Gastroesophageal sphincter (tissue), 4 donors: Measurements from ENCODE around the gene TENT4B. TPM values are rescaled to one million over a fixed set of nuclear protein-coding genes. Genes with fewer than 3 reads are reported as not detected.

Experiments
- ATAC-seq: fragments of 150-250 bp; one replicate; pipeline ENCODE4 v1.9.1; 2016; ENCODE audit warnings: mild to moderate bottlenecking, moderate library complexity
- H3K27ac ChIP-seq, 4 donors: fragments of 200-600 bp; sonication (generic) in 3 of 4; 1 replicate in 3 of 4; 2 replicates in 1 of 4; pipeline ENCODE4 v1.5.1; 2016 to 2019
- H3K27me3 ChIP-seq: fragments of 200-600 bp; sonication (generic); one replicate; pipeline ENCODE4 v1.5.1; 2019
- H3K36me3 ChIP-seq, 2 donors: fragments of 200-600 bp; sonication (generic); one replicate each; pipeline ENCODE4 v1.5.1; 2019; ENCODE audit warnings: control low read depth in 1 of 2
- H3K4me1 ChIP-seq, 3 donors: fragments of 200-600 bp; sonication (generic); 1 replicate in 2 of 3; 2 replicates in 1 of 3; pipeline ENCODE4 v1.5.1; 2016 to 2019; ENCODE audit warnings: control low read depth in 2 of 3
- H3K4me3 ChIP-seq, 2 donors: fragments of 200-600 bp; sonication (generic); one replicate each; pipeline ENCODE4 v1.5.1; 2019; ENCODE audit warnings: mild to moderate bottlenecking in 1 of 2, moderate library complexity in 1 of 2
- H3K9me3 ChIP-seq, 3 donors: fragments of 200-600 bp; sonication (generic); one replicate each; pipeline ENCODE4 v1.5.1; 2017 to 2019; ENCODE audit warnings: control low read depth in 2 of 3
- EP300 ChIP-seq: sonication (generic); formaldehyde crosslinking; IDR thresholded peaks from one replicate; pipeline ENCODE4 v1.6.1; 2017; ENCODE audit warnings: antibody characterized with exemption, mild to moderate bottlenecking
- POLR2A ChIP-seq, 2 donors: fragments of 450-650 bp; IDR thresholded peaks; one replicate each; pipeline ENCODE4 v1.6.1; 2017; ENCODE audit warnings: antibody characterized with exemption in 2 of 2, mild to moderate bottlenecking in 2 of 2, moderate library complexity in 1 of 2
- POLR2AphosphoS5 ChIP-seq: sonication (generic); formaldehyde crosslinking; IDR thresholded peaks from one replicate; pipeline ENCODE4 v1.6.1; 2017; ENCODE audit warnings: antibody characterized with exemption
- WGBS, 2 donors: methylation state at CpG; one replicate each; pipeline ENCODE4 v1.1.5; 2018; ENCODE audit warnings: low coverage in 1 of 2; 5-methylcytosine and 5-hydroxymethylcytosine counted together
- total RNA-seq, 4 donors: library from RNA; depleted of rRNA; stranded (reverse); fragments of >200 nt; gene quantifications; one replicate each; pipeline ENCODE4 v1.1.0, GENCODE V29; 2016
- TF ChIP-seq, protein P1 (sequence below), 4 experiments: fragments of 200-600 bp in 2 of 4; fragments of 450-650 bp in 2 of 4; sonication (generic) in 1 of 4; IDR thresholded peaks; one replicate each; pipeline ENCODE4 v1.5.1; 2017 to 2019; ENCODE audit warnings: antibody characterized with exemption in 4 of 4, mild to moderate bottlenecking in 2 of 4, moderate library complexity in 2 of 4

Gene TENT4B
- total RNA-seq, 4 donors from 2014 or later: 13.9 to 25.7 (median 20.9) TPM

DNA sequence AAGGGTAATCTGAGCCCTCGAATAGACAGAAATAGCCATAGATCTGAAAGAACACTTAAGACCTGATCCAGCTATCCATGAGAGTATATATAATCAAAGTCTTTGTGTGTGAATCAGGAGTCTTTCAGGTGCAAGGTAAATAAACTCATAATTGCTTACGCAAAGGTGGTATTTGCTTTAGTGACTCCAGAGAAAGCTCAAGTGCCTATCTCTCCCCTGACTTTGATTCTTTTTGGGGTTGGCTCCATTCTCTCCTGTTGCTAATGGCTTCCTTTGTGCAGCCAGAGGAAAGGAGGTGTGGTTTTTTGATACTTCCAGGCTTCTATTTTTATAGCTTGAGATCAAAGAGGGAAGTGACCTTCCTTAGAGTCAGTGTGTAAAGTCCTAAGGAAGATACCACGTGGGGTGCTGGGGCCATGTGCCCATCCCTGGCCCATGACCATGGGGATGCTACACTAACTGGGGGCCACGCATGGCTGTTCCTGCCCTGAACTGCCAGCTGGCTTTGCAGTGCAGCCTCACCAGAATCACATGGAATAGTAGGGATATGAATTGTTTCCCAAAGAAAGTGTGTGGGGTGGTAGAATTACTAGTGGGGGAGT lies 45.8 kb downstream of the TENT4B start:
- H3K4me1 ChIP-seq: peaks cover 6 to 76% (median 21%) of the 10 kb centered on the region in 3 donors
- no peaks in the 10 kb centered on the region for H3K9me3 ChIP-seq
- H3K27me3 ChIP-seq: no peaks in the 10 kb centered on the region
- whole genome bisulfite sequencing, 2 donors: 67 to 82% methylated on average over 1 to 2 of the region's 4 CpGs
- TF ChIP-seq, protein P1, sequence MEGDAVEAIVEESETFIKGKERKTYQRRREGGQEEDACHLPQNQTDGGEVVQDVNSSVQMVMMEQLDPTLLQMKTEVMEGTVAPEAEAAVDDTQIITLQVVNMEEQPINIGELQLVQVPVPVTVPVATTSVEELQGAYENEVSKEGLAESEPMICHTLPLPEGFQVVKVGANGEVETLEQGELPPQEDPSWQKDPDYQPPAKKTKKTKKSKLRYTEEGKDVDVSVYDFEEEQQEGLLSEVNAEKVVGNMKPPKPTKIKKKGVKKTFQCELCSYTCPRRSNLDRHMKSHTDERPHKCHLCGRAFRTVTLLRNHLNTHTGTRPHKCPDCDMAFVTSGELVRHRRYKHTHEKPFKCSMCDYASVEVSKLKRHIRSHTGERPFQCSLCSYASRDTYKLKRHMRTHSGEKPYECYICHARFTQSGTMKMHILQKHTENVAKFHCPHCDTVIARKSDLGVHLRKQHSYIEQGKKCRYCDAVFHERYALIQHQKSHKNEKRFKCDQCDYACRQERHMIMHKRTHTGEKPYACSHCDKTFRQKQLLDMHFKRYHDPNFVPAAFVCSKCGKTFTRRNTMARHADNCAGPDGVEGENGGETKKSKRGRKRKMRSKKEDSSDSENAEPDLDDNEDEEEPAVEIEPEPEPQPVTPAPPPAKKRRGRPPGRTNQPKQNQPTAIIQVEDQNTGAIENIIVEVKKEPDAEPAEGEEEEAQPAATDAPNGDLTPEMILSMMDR (IDR thresholded peaks at IDR 0.05): no peak
- TF ChIP-seq POLR2AphosphoS5: no peak
- TF ChIP-seq POLR2A (IDR thresholded peaks at IDR 0.05): no peak
- no peak for TF ChIP-seq EP300
- no peaks in the 10 kb centered on the region for H3K36me3 ChIP-seq
- ATAC-seq: no peak
- H3K4me3 ChIP-seq: no peak overlapping the region
- no peak overlapping the region for H3K27ac ChIP-seq

DNA sequence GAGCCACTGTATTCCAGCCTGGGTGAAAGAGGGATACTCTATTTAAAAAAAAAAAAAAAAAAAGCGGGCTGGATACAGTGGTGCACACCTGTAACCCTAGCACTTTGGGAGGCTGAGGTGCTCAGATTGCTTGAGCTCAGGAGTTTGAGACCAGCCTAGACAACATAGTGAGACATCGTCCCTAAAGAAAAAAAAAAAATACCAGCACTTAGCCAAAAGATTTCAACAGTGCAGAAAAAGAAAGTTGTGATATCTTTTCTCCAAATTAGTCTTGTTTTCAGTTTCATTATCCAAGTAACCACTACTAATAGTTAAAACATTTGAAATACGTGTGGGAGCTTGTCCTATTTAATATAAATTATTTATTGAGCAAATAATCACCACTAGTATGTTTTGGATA lies 48.7 kb downstream of the TENT4B start:
- H3K4me1 ChIP-seq: peaks cover 8 to 85% (median 20%) of the 10 kb centered on the region in 3 donors
- H3K27ac ChIP-seq: peak overlapping the region in 2 of 4 donors; percentile 58 to 62

DNA sequence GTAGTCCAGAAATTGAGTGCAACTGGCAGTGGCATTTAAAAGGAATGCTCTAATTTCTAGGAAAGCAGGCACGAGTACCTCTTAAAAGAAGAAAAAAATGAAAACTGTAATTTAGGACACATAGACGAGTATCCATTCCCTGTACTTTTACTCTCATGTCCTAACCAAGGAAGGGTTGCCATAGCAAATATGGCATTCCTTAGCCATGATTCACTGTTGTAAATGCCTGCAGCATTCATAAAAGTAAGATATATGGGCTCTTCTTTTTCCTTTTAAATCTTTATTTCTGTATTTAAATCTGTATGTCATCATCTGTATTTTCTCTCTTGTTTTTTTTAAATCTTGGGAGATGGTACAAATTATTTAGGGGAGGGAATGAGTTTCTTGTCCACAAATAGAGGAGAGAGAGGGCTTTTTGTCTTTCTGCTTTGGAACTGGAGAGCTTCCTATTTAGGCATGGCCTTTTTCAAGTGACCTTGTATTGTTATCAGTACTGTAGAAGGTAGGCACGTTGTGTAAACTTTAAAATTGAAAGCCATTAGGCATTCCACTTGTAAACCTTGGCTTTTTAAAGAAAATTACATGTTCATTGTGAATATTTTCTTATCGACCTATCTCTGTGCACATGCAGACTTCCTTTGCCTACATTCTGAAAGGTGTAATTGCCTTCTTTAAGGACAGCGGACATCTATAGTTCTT lies 50.0 kb downstream of the TENT4B start:
- no peaks in the 10 kb centered on the region for H3K36me3 ChIP-seq
- no peaks in the 10 kb centered on the region for H3K9me3 ChIP-seq
- H3K4me3 ChIP-seq: no peak overlapping the region
- H3K27ac ChIP-seq: peak overlapping the region; percentile 48 to 66 (median 60)
- WGBS, 2 donors: 23 to 28% methylated on average over 4 to 5 of the region's 5 CpGs
- no peaks in the 10 kb centered on the region for H3K27me3 ChIP-seq
- ATAC-seq: peak; percentile 75
- TF ChIP-seq POLR2AphosphoS5 (peak; percentile 40), POLR2A (IDR thresholded peaks at IDR 0.05) (no peak), EP300 (no peak)
- TF ChIP-seq, protein P1 (IDR thresholded peaks at IDR 0.05): no peak
- peaks cover 13 to 90% (median 29%) of the 10 kb centered on the region in 3 donors for H3K4me1 ChIP-seq

More for the DNA sequence above, 48.7 kb downstream of the TENT4B start:
- Histone ChIP-seq H3K9me3 (no peaks in the 10 kb centered on the region), H3K36me3 (no peaks in the 10 kb centered on the region), H3K4me3 (no peak overlapping the region), H3K27me3 (no peaks in the 10 kb centered on the region)
- ATAC-seq: no peak
- 21 to 45% methylated on average over 2 to 3 of the region's 3 CpGs for WGBS, 2 donors
- TF ChIP-seq, protein P1 (IDR thresholded peaks at IDR 0.05): no peak
- TF ChIP-seq EP300: no peak
- TF ChIP-seq POLR2AphosphoS5: no peak
- no peak for TF ChIP-seq POLR2A (IDR thresholded peaks at IDR 0.05)

DNA sequence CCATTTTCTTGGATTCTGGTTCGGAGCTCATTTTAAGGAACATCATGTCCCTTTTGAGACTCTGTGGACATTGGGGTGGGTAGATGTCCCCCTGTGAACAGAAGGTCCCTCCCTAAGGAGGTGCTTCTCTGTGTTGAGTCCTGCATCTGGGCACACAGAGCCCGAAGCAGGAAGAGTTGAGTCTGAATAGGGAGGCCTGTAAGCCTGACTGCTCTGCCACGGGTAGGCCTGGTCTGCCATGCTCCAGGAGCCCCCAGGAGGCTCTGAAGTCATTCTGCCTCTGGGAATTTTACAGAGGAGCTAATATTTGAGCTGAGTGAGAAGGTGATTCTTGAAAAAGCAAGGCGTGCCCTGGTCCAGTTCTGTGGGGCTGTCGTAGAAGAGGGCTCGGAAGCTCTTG lies 50.6 kb downstream of the TENT4B start:
- Histone ChIP-seq H3K27me3 (no peaks in the 10 kb centered on the region), H3K4me1 (peaks cover 15 to 94% (median 34%) of the 10 kb centered on the region in 3 donors), H3K27ac (peak overlapping the region; percentile 48 to 66 (median 60)), H3K9me3 (no peaks in the 10 kb centered on the region), H3K36me3 (no peaks in the 10 kb centered on the region), H3K4me3 (no peak overlapping the region)
- TF ChIP-seq POLR2AphosphoS5 (no peak), EP300 (no peak), POLR2A (IDR thresholded peaks at IDR 0.05) (no peak)
- TF ChIP-seq, protein P1 (IDR thresholded peaks at IDR 0.05): no peak
- 63% methylated on average over 4 of the region's 6 CpGs; no CpG with 5 or more reads in 1 of the 2 donors for WGBS, 2 donors
- ATAC-seq: no peak
